ACC112 (cell line): ENCODE measurements around the gene GPC6.
A peak's percentile ranks its signal among the peaks of the same experiment; 100 is the strongest.

Experiments
- H2AFZ ChIP-seq: fragments of 200-600 bp; sonication (generic); one replicate; pipeline ENCODE4 v1.6.0; 2017; ENCODE audit warnings: antibody characterized with exemption, low read length; ENCODE audit not compliant: unreplicated experiment
- H3K27ac ChIP-seq: fragments of 200-600 bp; sonication (generic); 2 replicates; pipeline ENCODE4 v1.5.1; 2014; ENCODE audit warnings: low read depth, mild to moderate bottlenecking, antibody characterized with exemption, low read length, moderate library complexity
- H3K27me3 ChIP-seq: fragments of 200-600 bp; sonication (generic); 2 replicates; pipeline ENCODE4 v1.6.1; 2014; ENCODE audit warnings: mild to moderate bottlenecking, antibody characterized with exemption, low read length, moderate library complexity, mixed read lengths; ENCODE audit not compliant: insufficient read depth
- H3K36me3 ChIP-seq: fragments of 200-600 bp; sonication (generic); 2 replicates; pipeline ENCODE4 v1.6.1; 2016; ENCODE audit warnings: mild to moderate bottlenecking, antibody characterized with exemption, low read length, moderate library complexity, mixed read lengths; ENCODE audit not compliant: insufficient read depth
- H3K4me1 ChIP-seq: fragments of 200-600 bp; sonication (generic); one replicate; pipeline ENCODE4 v1.6.1; 2016; ENCODE audit warnings: low read length, mixed read lengths; ENCODE audit not compliant: insufficient read depth, unreplicated experiment, control insufficient read depth
- H3K4me3 ChIP-seq: fragments of 200-600 bp; sonication (generic); 2 replicates; pipeline ENCODE4 v1.5.1; 2014; ENCODE audit warnings: mild to moderate bottlenecking, low read depth, low read length
- H3K79me2 ChIP-seq: fragments of 200-600 bp; sonication (generic); one replicate; pipeline ENCODE4 v1.6.0; 2016; ENCODE audit warnings: low read length; ENCODE audit not compliant: control insufficient read depth, unreplicated experiment, insufficient read depth

Gene GPC6

DNA sequence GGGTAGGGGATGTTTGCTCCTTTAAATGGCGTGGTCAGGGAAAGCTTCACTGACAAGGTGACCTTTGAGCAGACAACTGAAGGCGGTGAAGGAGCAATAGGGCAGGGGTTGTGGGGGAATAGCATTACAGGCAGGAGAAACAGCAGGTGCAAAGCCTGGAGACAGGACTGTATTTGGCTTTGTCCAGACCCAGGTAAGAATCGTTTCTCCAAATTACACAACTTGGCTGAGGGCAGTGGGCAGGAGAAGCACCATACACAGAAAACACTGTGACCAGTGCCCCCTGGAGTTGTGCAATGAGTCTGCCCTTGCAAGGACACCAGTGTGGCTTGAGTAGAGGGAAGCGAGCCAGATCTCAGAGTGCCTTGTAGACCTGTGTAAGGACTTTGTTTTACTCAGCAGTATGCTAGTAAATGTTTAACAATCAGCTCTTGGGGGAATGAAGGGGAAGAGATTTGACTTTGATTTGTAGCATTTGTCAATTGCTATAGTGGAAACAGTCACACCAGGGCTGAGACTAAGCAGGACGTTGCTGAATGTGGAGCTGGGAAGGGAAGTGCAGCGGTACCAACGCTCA, 892.8 kb downstream of the GPC6 start:
- peaks cover 5% of the 10 kb centered on the region for H3K4me1 ChIP-seq
- no peak overlapping the region for H3K4me3 ChIP-seq
- no peak overlapping the region for H2AFZ ChIP-seq
- no peaks in the 10 kb centered on the region for H3K79me2 ChIP-seq
- no peaks in the 10 kb centered on the region for H3K36me3 ChIP-seq
- no peaks in the 10 kb centered on the region for H3K27me3 ChIP-seq
- H3K27ac ChIP-seq, result no peak overlapping the region

DNA sequence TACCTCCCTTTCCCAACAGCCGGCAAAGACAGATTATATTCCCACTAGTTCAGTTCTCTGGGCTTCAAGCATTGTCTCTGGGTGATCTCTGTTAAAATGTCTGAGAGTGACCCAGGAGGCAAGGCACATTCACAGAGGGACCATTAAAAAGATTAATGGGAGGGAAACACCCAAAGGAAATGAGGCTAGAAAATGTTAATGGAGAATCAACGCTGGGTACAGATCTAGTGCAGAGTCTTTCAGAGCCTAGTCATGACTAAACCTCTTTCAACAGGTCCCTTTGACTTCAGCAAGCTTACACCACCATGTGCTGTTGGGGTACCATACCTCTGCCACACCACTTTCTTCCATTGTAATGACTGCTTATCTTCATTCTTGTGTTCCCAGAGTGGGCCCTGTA, 894.3 kb downstream of the GPC6 start:
- Histone ChIP-seq H3K79me2 (no peaks in the 10 kb centered on the region), H3K4me1 (peaks cover 5% of the 10 kb centered on the region), H3K27ac (no peak overlapping the region), H3K4me3 (no peak overlapping the region), H3K36me3 (no peaks in the 10 kb centered on the region), H3K27me3 (no peaks in the 10 kb centered on the region), H2AFZ (no peak overlapping the region)

DNA sequence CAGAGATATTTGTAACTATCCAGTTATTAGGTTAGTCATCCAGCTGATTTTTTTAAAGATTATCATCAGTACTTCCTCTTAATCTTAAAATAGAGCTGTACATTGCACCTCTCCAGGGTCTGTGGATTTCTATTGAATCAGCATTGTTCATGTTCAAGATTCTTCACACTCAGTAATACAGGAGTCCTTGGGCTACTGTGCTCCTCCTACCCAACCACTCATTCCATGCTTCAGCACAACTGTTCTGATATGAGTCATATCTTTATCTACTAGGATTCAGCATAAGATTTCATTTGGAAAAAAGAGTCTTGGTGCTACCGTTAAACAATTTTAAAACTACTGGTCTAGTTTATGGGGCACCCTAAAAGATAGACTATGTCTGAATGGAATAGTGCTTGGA, 895.1 kb downstream of the GPC6 start:
- no peak overlapping the region for H3K4me3 ChIP-seq
- no peak overlapping the region for H3K27ac ChIP-seq
- peaks cover 5% of the 10 kb centered on the region for H3K4me1 ChIP-seq
- no peaks in the 10 kb centered on the region for H3K79me2 ChIP-seq
- no peaks in the 10 kb centered on the region for H3K36me3 ChIP-seq
- H3K27me3 ChIP-seq, result no peaks in the 10 kb centered on the region
- no peak overlapping the region for H2AFZ ChIP-seq

DNA sequence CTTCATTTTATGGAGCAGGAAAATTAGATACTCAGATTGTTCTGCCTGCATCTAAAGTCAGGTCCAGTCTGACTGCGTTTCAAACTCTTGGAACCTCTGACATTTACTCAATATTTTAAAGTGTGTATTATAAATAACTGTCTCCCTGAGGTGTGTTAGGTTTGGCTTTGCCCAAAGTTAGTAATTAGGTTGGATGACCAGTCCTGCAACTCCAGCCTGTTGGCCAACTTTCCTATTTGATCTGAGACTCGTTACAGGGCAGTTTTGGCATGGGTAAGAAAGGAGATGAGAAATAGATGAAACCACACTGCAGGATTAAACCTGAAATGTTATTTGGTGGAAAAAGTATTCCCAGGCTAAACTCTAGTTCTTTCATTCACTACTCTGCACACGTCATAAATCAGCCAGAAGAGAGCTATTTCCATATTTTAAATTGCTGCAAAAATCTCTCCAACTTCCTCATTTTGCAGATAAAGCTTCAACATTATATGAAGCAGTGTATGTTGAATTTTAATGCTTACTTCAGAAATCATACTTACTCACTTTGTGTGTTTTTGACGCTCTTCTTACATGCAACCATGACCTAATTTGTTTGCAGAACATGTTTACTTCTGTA, 895.8 kb downstream of the GPC6 start:
- H3K27me3 ChIP-seq, result no peaks in the 10 kb centered on the region
- no peaks in the 10 kb centered on the region for H3K36me3 ChIP-seq
- H3K4me1 ChIP-seq, result peaks cover 5% of the 10 kb centered on the region
- no peaks in the 10 kb centered on the region for H3K79me2 ChIP-seq
- no peak overlapping the region for H2AFZ ChIP-seq
- H3K27ac ChIP-seq, result no peak overlapping the region
- H3K4me3 ChIP-seq, result no peak overlapping the region

DNA sequence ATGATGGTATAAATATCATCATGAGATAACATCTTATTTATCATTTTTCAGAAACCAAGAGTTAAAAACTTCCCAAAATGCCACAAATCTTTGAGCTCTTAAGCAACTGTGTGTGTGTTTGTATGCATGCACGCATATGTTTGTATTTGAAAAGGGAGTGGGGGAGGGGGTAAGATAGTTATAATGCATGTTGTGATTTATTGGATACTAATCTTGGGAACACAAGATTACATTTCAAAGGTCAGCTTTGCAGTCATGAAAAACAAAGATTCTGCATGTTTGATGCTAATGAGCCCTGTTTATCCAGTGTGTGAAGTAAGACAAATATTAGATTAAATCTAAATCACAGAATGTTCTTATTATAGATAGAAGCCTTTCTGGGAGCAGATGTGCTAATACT, 897.0 kb downstream of the GPC6 start:
- H3K79me2 ChIP-seq, result no peaks in the 10 kb centered on the region
- peaks cover 5% of the 10 kb centered on the region for H3K4me1 ChIP-seq
- H3K4me3 ChIP-seq, result no peak overlapping the region
- no peak overlapping the region for H2AFZ ChIP-seq
- no peaks in the 10 kb centered on the region for H3K36me3 ChIP-seq
- no peak overlapping the region for H3K27ac ChIP-seq
- H3K27me3 ChIP-seq, result no peaks in the 10 kb centered on the region

DNA sequence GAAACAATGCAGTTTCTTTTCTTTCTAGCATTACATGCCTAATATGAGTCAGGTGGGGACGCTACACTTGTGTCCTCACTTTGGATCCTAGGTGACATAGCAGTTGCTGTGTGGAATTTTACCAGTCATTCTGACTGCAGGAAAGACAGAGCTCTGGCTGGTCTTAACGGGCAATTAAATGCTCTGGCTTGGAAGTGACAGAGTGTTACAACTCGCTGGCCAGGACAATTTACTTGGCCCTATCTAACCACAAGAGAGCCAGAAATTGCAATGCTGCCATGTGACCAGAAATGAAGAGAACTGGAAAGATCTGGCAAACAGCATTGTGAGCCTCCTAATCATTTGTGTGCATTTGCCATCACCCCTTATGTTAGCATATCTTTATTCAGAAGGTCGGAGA, 901.8 kb downstream of the GPC6 start:
- Histone ChIP-seq H3K27me3 (no peaks in the 10 kb centered on the region), H3K4me1 (peaks cover 3% of the 10 kb centered on the region), H3K79me2 (no peaks in the 10 kb centered on the region), H2AFZ (no peak overlapping the region), H3K4me3 (no peak overlapping the region), H3K36me3 (no peaks in the 10 kb centered on the region), H3K27ac (no peak overlapping the region)

DNA sequence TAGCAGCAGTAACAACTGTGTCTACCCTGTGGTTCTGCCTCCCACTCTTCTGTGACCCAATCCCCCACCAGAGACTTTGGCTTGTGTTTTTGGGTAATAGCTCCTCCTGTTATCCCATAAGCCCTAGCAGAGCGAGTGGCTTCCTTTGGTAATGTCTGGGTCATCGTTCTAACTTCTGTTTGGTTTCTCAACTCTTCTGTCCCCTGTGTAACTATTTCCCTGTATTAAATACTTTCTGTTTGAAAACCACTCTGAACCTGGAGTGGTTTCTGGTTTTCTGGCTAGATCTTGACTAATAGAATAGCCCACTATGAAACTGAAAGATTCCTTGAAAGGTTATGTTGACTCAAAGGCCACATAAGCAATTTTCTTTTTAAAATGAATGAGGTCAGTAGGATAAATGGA, 902.9 kb downstream of the GPC6 start:
- Histone ChIP-seq H3K79me2 (no peaks in the 10 kb centered on the region), H3K4me1 (peaks cover 3% of the 10 kb centered on the region), H3K36me3 (no peaks in the 10 kb centered on the region), H3K4me3 (no peak overlapping the region; the same call in 1 of the 2 replicates), H3K27me3 (no peaks in the 10 kb centered on the region), H2AFZ (peak overlapping the region; percentile 65), H3K27ac (no peak overlapping the region)

DNA sequence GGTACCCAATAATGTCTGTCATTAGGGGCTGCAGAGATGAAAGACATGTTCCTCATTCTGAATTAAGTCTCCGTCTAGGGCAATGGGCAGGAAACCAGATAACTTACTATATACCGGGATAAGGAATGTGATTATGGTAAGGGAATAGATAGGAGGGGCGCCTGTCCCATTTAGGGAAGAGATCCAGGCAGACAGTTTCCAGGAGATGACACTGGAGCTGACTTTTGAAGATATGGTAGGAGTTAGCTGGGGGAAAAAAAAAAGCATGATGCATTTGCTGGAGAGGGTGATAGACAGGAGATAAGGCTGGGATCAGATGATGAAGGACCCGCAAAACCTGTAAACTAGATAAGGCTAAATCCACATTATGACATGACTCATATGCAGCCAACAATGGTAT, 912.2 kb downstream of the GPC6 start:
- Histone ChIP-seq H3K79me2 (no peaks in the 10 kb centered on the region), H2AFZ (no peak overlapping the region), H3K4me1 (no peaks in the 10 kb centered on the region), H3K27ac (no peak overlapping the region), H3K4me3 (no peak overlapping the region), H3K27me3 (no peaks in the 10 kb centered on the region), H3K36me3 (no peaks in the 10 kb centered on the region)

DNA sequence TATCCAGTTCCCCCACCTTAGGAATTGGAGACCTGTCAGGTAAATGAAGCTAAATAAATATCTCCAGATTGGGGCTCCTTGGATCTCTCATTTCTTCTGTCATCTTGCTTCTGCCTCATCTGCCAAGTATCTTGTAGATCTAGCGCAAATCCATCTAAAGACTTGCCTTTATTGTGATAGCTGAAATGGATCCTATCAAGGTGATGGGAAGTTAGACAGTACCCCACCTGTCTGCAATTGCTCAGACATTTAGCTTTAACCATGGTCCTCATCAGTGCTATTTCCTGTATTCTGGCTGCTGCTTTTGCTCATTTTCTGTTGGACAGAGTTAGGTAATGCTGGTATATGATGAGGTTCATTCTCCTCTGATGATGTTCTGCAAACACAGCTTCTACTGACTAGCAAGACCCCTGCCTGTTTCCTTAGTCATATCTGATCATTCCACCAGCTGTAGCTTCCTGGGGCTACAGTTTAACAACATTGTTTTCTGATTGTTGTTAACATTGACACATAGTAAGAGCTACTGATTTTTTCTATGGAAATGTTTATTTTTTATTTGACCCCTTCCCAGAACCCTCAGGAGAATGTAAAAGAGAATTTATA, 912.9 kb downstream of the GPC6 start:
- no peak overlapping the region for H3K27ac ChIP-seq
- no peak overlapping the region for H2AFZ ChIP-seq
- no peaks in the 10 kb centered on the region for H3K36me3 ChIP-seq
- H3K79me2 ChIP-seq, result no peaks in the 10 kb centered on the region
- H3K4me3 ChIP-seq, result no peak overlapping the region
- no peaks in the 10 kb centered on the region for H3K4me1 ChIP-seq
- H3K27me3 ChIP-seq, result no peaks in the 10 kb centered on the region

DNA sequence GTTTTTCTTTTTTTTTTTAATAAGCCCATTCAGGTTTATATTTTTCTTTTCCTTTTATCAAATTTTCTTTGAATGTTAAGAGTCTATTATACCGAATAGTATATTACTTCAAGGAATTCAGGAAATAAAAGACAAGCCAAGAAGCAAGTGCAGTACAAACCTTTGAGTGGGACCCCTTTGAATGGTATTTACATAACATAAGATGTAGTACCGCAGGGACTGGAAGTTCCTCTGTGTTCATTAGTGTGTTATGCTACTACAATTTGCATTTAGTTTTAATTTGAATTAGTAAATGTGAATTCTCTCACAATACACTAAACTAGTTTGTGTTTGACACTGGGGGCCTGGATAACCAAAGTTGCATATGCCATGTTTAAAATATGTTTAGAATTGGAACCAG, 913.4 kb downstream of the GPC6 start:
- Histone ChIP-seq H3K36me3 (no peaks in the 10 kb centered on the region), H3K27me3 (no peaks in the 10 kb centered on the region), H3K27ac (no peak overlapping the region), H3K79me2 (no peaks in the 10 kb centered on the region), H3K4me3 (no peak overlapping the region), H3K4me1 (no peaks in the 10 kb centered on the region), H2AFZ (no peak overlapping the region)

DNA sequence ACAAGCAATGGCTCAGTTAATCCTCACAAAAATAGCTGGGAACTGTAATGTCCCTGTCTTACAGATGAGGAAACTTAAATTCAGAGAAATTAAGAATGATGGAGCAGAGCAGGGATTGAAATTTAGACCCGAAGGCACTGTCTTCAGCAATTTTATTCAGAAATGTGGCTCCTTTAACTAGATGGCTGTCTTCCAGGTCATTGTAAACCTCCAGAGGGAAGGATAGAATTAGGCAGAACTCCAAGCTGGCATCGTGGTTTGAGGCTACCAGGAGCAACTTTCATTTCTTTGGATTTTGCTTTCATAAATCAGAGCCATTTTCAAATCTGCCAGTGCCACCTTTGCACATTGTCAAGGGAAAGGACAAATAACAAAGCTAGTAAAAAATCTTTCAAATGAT, 913.9 kb downstream of the GPC6 start:
- Histone ChIP-seq H3K79me2 (no peaks in the 10 kb centered on the region), H2AFZ (no peak overlapping the region), H3K36me3 (no peaks in the 10 kb centered on the region), H3K27me3 (no peaks in the 10 kb centered on the region), H3K4me3 (no peak overlapping the region), H3K4me1 (no peaks in the 10 kb centered on the region), H3K27ac (no peak overlapping the region)
